Stimulated activated CD8-positive, alpha-beta memory T cell treated with anti-CD3 and anti-CD28 coated beads, Interleukin-15, amount 100 ng/mL, for 4 hours (primary cell): ENCODE data around the gene OR4S1.
"Not testable (repeated sequence)": the region's sequence is repeated elsewhere in the genome, so short reads cannot be mapped to it uniquely, and the experiment has no call there.

Experiments used
- DNase-seq, 2 donors: peaks; one replicate each; pipeline ENCODE4 v3.0.0-alpha.2; 2020; ENCODE audit warnings: low read depth in 2 of 2

The OR4S1 gene, protein sequence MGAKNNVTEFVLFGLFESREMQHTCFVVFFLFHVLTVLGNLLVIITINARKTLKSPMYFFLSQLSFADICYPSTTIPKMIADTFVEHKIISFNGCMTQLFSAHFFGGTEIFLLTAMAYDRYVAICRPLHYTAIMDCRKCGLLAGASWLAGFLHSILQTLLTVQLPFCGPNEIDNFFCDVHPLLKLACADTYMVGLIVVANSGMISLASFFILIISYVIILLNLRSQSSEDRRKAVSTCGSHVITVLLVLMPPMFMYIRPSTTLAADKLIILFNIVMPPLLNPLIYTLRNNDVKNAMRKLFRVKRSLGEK

DNA sequence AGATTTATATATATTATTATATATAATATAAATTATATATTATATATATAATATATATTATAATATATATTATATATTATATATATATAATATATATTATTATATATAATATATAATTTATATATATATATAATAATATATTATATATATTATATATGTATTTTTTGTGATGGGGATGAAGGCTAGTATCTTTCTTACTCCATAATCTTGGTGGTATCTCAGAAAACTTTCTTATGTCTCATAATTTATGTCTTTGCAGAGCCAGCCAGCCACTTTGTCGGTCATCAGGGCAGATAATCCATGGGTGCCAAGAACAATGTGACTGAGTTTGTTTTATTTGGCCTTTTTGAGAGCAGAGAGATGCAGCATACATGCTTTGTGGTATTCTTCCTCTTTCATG lies at the start of gene OR4S1:
Gene OR4S1 (plus strand): TSS at position 301 of the 400 bp plus-strand sequence. CDS start 0 bp downstream, at position 301.
- no peak for DNase-seq

DNA sequence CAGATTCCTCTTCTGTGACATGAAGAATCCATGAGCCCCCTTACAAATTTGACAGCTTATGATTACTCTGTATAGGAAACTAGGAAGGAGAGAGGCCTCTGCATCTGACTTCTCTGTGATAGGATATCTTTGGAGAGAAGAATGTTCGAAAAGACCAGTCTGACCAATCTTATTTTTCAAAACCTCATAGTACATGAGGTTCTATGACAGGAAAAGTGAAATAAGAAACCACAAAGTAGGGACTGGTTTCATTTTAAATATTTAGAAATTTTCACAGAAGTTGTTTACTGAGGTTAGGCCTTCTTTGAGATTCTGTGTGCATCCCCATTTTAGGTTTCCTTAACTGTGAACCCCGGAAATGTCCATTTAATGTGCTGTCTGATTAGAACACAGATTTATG lies 44.4 kb upstream of the OR4S1 start:
- no peak for DNase-seq

DNA sequence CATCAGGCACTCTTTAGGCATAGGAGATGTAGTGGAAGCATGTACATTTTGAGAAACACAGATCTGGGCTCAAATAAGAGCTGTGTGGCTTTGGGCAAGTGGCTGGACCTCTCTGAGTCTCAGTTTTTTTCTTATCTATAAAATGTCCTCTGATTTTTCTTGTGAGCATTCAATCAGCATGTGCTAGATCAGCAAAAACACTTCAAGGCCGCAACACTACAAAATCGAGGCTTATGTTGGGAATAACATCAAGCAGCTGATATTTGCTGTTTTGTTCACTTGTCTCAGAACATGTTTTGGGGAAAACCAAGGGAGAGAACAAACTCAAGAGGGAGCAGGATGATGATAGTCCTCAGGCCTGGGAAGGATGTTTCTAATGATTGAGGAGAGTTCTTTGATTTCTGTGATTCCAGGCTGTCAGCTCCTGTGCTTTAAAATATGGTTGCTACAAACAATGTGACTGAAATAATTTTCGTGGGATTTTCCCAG lies 42.6 kb upstream of the OR4S1 start, which contains the start of gene OR4X1:
Gene OR4X1 (plus strand): TSS at position 439 of the 489 bp plus-strand sequence. CDS start 0 bp downstream, at position 439.
- DNase-seq = no peak

DNA sequence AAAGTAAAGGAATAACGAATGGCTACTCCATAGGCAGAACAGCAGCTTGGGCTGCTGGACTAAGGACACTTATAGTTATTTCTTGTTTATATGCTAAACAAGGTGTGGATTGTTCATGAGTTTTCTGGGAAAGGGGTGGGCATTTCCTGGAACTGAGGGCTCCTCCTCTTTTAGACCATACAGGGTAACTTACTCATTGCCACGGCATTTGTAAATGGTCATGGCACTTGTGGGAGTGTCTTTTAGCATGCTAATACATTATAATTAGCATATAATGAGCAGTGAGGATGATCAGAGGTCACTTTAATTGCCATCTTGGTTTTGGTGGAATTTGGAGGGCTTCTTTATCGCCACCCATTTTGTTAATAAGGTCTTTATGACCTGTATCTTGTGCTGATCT lies 35.4 kb upstream of the OR4S1 start:
- no peak for DNase-seq

DNA sequence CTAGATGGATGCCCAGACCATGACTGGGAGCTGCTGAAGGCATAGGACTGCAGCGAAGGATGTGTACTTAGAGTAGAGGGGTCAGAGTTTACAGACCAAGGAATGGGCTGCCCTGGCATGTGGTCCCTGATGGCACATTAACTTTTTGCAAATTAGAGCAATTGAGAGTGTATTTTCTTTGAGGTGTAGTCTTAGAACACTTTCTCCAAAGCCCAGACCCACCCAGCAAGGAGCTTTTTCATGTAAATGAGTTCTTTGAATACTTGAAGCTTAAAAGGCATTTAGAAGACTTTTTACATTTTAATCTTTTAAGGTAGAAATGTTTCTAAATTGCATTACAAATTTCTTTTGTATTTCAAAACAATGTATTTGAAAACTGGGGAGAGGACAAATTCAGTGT lies 33.4 kb upstream of the OR4S1 start:
- DNase-seq = no peak

DNA sequence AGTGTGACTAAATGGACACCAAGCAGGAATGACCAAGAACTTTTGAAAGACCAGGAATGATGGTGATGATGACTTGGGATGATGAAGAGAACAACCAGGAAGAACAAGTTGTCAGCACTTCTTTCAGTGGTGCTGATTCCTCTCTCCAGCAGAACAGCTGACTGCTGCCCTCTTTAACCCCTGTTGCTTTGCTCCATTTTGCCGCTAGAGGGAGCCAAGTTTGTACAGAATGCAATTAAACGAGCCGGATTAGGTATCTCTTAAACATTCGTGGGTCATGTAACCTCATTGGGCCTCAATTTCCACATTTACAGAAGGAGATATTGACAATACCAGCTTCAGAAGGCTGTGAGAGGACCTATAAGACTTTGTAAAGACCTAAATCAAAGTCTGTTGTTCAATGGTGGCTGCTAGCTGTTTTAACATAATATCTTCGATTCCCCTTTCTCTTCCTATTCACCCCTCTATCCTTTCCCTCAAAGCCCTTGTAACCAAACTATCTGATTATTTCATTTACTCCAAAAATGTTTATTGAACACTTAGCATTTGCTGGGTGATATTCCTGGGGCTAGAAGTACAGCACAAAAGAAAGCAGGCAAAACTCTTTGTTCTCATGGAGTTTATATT lies 1.9 kb downstream of the OR4S1 start:
- DNase-seq = peak; percentile 3 to 31

DNA sequence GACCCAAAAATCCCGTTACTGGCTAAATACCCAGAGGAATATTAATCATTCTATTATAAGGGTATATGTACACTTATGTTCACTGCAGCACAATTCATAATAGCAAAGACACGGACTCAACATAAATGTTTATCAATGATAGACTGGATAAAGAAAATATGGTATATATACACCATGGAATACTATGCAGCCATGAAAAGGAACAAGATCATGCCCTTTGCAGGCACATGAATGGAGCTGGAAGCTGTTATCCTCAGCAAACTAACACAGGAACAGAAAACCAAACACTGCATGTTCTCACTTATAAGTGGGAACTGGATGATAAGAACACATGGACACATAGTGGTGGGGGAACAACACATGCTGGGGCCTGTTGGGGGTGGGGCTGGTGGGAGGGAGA lies 7.6 kb downstream of the OR4S1 start:
- not testable (repeated sequence) for DNase-seq

DNA sequence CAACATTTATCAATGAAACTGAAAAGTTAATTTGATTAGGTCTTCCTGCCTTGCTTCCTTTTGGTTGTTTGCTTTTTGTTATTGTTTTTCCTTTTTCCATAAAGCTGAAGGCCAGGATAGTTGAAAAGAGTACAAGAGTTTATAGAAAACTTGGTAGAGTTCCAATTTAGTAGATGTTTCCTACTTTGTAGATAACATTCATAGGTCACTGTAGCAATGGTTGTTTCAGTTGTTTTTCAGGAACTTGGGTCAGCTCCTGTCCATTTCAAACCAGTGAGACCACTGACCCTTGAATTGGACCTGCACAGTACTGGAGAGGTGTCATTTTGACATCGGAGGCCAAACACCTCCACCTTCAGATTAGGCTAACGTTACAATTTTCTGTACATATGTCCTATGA lies 13.8 kb downstream of the OR4S1 start:
- DNase-seq = not testable (repeated sequence)

DNA sequence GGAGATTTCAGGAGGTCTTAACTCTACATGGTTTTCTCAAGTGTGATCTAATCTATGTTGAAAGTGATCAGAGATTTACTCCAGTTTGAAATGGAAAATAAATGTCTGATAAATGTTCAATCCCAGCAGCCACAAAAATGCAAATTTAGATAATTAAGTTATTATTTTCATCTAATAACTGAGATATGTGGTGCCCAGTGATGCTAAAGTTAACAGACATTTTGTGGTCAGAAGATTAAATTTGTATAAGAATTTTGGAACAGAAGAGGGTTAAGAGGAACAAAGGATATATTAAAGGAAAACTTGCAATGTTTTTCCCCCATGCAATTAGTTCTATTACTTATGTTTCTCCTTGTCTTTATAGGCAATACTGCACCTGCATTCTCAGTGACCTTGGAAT lies 18.6 kb downstream of the OR4S1 start, which contains the start of gene OR4C3:
Gene OR4C3 (plus strand): TSS at position 301 of the 400 bp plus-strand sequence. CDS start 102 bp downstream, outside the sequence.
- not testable (repeated sequence) for DNase-seq

DNA sequence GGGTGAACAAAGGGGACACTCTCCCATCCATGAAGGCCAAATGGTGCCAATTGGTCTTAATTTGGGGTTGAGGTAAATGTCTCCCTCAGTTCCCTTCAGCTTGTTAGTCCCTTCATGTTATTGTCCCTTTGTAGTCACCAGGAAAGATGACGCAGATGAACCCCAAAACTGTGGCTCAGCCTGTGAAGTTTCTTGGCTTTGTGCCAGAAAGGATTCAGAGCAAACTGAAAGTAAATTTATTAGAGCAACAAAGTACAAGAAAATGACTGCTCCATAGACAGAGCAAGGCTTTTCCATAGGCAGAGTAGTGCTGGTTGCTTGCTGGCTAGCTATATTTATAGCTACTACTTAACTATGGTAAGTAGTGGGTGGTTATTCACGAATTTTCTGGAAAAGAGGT lies 35.4 kb downstream of the OR4S1 start:
- DNase-seq = no peak

DNA sequence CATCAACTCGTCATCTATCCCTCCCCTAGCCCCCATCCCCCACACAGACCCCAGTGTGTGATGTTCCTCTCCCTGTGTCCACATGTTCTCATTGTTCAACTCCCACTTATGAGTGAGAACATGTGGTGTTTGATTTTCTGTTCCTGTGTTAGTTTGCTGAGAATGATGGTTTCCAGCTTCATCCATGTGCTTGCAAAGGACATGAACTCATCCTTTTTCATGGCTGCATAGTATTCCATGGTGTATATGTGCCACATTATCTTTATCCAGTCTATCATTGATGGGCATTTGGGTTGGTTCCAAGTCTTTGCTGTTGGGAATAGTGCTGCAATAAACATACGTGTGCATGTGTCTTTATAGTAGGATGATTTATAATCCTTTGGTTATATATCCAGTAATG lies 36.5 kb downstream of the OR4S1 start:
- not testable (repeated sequence) for DNase-seq

DNA sequence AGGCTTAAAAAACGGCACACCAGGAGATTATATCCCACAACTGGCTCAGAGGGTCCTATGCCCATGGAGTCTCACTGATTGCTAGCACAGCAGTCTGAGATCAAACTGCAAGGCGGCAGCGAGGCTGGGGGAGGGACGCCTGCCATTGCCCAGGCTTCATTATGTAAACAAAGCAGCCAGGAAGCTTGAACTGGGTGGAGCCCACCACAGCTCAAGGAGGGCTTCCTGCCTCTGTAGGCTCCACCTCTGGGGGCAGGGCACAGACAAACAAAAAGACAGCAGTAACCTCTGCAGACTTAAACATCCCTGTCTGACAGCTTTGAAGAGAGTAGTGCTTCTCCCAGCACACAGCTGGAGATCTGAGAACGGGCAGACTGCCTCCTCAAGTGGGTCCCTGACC lies 40.3 kb downstream of the OR4S1 start:
- not testable (repeated sequence) for DNase-seq

DNA sequence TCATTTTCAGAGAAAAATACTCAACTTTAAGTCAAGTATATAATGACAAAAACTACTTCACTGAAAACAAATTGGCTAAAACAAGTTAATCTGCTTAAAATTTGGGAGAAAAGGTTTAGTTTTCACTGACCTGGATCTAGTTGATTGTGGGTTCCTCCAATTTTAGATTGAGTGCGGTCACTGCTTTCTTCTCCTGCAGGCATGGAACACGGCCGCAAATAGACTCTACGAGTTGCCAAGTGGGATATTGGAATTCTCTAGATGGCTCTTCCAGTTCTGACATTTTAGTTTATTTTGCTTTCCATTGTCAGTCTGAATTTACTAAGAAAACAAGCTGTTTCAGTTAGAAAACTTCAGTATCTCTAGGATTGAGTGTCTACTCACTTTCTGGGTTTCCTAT lies 48.0 kb downstream of the OR4S1 start:
- no peak for DNase-seq

DNA sequence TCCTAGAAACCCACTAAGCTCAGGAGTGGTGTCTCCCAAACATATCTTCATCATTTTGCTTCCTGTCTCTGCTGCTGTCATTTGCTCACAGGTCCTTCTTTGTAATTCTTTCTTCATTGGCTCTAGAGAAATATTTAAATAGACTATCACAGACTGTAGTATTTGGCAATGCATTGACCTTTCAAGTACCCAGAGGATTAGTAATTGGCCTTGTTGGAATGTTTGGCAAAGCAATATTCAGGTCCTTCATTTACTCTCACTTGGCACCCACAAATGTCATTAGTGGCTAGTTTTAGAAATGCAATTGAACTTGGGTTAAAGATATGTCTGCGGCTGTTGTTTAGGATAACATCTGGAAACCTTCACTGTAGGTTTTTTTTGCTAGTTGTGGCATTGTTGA lies 48.7 kb downstream of the OR4S1 start:
- no peak for DNase-seq
